Esophagus muscularis mucosa (tissue), 4 donors: ENCODE data around the gene SMPD3. TPM values are rescaled to one million over a fixed set of nuclear protein-coding genes. Genes with fewer than 3 reads are reported as not detected.

Experiments
- DNase-seq: peaks from one replicate; pipeline ENCODE4 v3.0.0-alpha.2; 2017; ENCODE audit errors: extremely low spot score
- H3K27ac ChIP-seq, 4 donors: fragments of 200-600 bp; sonication (generic); replicated peaks in 1 of 4; 1 replicate in 3 of 4; 2 replicates in 1 of 4; pipeline ENCODE4 v1.5.1; 2016 to 2019; ENCODE audit warnings: mild to moderate bottlenecking in 1 of 4
- H3K27me3 ChIP-seq, 4 donors: fragments of 200-600 bp; sonication (generic); one replicate each; pipeline versions ENCODE4 v1.5.1 to v1.6.0; 2016 to 2019
- H3K36me3 ChIP-seq, 4 donors: fragments of 200-600 bp; sonication (generic); one replicate each; pipeline ENCODE4 v1.5.1; 2016 to 2019
- H3K4me1 ChIP-seq, 4 donors: fragments of 200-600 bp; sonication (generic); one replicate each; pipeline ENCODE4 v1.5.1; 2016 to 2019
- H3K4me3 ChIP-seq, 4 donors: fragments of 200-600 bp; sonication (generic); 1 replicate in 2 of 4; 2 replicates in 2 of 4; pipeline ENCODE4 v1.5.1; 2016 to 2019; ENCODE audit warnings: mild to moderate bottlenecking in 4 of 4, moderate library complexity in 1 of 4
- H3K9me3 ChIP-seq, 4 donors: fragments of 200-600 bp; sonication (generic); 1 replicate in 3 of 4; 2 replicates in 1 of 4; pipeline ENCODE4 v1.5.1; 2016 to 2019
- EP300 ChIP-seq: sonication (generic); formaldehyde crosslinking; IDR thresholded peaks from one replicate; pipeline ENCODE4 v1.6.1; 2017; ENCODE audit warnings: antibody characterized with exemption
- POLR2A ChIP-seq: fragments of 450-650 bp; IDR thresholded peaks from one replicate; pipeline ENCODE4 v1.6.1; 2017; ENCODE audit warnings: antibody characterized with exemption, moderate library complexity, mild to moderate bottlenecking, low read depth
- POLR2AphosphoS5 ChIP-seq, 2 donors: sonication (generic); formaldehyde crosslinking; IDR thresholded peaks; one replicate each; pipeline ENCODE4 v1.6.1; 2017; ENCODE audit warnings: antibody characterized with exemption in 2 of 2
- WGBS: methylation state at CpG from one replicate; pipeline ENCODE4 v1.1.5; 2018; 5-methylcytosine and 5-hydroxymethylcytosine counted together
- intact Hi-C: fragments of 100-400 bp; cut with DNase I; formaldehyde crosslinking; loops from one replicate; pipeline ENCODE4 v1.15.1; 2023
- total RNA-seq, 4 donors: library from RNA; depleted of rRNA; stranded (reverse); fragments of >200 nt; gene quantifications; one replicate each; pipeline versions ENCODE4 v1.1.0 to v1.2.1, GENCODE V29; 2016
- TF ChIP-seq, protein P1 (sequence below), 3 experiments: fragments of 200-600 bp in 2 of 3; fragments of 450-650 bp in 1 of 3; sonication (generic) in 2 of 3; IDR thresholded peaks; one replicate each; pipeline ENCODE4 v1.5.1; 2017 to 2019; ENCODE audit warnings: antibody characterized with exemption in 3 of 3, mild to moderate bottlenecking in 2 of 3, moderate library complexity in 1 of 3

SMPD3 gene
- total RNA-seq, 4 donors from 2014 or later = 0.32 to 0.92 (median 0.54) TPM

DNA sequence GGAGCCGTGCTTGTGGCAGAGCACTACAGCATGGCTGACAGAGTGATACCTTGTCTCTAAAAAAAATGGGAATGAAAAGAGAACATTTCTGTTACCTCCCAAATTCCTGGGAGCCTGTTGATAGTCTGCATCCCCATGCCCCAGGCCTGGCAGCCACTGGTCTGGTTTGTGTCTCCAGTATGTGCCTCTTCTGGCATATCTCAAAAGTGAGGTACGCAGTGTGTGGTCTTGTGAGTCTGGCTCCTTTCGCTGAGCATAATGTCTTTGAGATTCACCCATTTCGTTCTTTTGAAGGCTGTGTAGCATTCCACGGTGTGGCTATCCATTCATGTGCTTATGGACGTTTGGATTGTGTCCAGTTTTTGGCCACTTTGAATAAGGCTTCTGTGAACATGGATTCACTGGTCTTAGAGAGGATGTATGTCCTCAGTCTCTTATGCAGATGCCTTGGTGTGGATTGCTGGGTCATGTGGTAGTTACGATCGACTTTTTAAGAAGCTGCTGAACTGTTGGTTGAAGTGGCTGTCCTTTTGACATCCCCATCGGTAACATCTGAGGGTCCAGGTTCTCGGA is 98.4 kb downstream of the SMPD3 start:
- no peaks in the 10 kb centered on the region for H3K9me3 ChIP-seq
- H3K27ac ChIP-seq = no peak overlapping the region
- no peaks in the 10 kb centered on the region for H3K4me1 ChIP-seq
- H3K27me3 ChIP-seq = no peaks in the 10 kb centered on the region
- no peak for DNase-seq
- intact Hi-C loops = no loop called here
- H3K4me3 ChIP-seq = no peak overlapping the region
- TF ChIP-seq POLR2A (no peak), EP300 (no peak), POLR2AphosphoS5 (IDR thresholded peaks at IDR 0.05) (no peak)
- TF ChIP-seq, protein P1, sequence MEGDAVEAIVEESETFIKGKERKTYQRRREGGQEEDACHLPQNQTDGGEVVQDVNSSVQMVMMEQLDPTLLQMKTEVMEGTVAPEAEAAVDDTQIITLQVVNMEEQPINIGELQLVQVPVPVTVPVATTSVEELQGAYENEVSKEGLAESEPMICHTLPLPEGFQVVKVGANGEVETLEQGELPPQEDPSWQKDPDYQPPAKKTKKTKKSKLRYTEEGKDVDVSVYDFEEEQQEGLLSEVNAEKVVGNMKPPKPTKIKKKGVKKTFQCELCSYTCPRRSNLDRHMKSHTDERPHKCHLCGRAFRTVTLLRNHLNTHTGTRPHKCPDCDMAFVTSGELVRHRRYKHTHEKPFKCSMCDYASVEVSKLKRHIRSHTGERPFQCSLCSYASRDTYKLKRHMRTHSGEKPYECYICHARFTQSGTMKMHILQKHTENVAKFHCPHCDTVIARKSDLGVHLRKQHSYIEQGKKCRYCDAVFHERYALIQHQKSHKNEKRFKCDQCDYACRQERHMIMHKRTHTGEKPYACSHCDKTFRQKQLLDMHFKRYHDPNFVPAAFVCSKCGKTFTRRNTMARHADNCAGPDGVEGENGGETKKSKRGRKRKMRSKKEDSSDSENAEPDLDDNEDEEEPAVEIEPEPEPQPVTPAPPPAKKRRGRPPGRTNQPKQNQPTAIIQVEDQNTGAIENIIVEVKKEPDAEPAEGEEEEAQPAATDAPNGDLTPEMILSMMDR (IDR thresholded peaks at IDR 0.05) = no peak
- H3K36me3 ChIP-seq = peaks cover 70 to 100% (median 96%) of the 10 kb centered on the region in 4 donors
- WGBS = 94% methylated on average over 10 of the region's 10 CpGs

DNA sequence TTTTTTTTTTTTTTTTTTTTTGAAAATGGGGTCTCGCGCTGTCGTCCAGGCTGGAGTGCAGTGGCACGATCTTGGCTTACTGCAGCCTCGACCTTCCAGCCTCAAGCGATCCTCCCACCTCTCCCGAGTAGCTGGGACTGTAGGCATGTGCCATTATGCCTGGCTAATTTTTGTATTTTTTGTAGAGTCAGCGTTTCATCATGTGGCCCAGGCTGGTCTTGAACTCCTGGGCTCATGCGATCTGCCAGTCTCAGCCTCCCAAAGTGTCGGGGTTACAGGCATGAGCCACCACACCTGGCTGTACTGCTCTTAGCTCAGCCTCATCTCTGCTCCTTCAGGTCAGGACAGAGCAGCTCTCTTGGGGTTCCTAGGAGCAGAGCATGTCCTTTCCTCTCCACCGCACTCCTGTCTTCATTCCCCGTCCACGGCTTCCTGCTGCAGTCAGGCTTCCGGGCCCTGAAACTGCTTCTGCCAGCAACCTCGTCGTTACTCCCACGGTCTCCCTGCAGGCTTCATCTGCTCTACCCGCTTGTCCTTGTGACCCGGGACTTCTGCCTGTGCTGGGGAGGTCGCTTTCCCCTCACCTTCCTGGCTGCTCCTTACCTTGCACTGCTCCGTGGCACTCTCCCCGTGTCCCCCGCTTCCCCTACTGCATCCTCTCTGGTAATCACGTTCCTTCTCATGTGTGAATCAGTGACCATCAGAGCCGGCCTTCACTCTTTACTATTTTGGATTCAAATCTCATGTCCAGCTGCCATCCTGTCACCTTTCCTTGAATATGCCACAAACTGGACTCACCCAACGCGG is 99.5 kb downstream of the SMPD3 start:
- H3K36me3 ChIP-seq = peaks cover 61 to 95% (median 89%) of the 10 kb centered on the region in 4 donors
- no peaks in the 10 kb centered on the region for H3K9me3 ChIP-seq
- 91% methylated on average over 27 of the region's 27 CpGs for WGBS
- H3K27me3 ChIP-seq = no peaks in the 10 kb centered on the region
- H3K4me1 ChIP-seq = no peaks in the 10 kb centered on the region
- H3K27ac ChIP-seq = no peak overlapping the region
- no peak for TF ChIP-seq POLR2A
- DNase-seq = no peak
- no peak overlapping the region for H3K4me3 ChIP-seq
- intact Hi-C loops = no loop called here

DNA sequence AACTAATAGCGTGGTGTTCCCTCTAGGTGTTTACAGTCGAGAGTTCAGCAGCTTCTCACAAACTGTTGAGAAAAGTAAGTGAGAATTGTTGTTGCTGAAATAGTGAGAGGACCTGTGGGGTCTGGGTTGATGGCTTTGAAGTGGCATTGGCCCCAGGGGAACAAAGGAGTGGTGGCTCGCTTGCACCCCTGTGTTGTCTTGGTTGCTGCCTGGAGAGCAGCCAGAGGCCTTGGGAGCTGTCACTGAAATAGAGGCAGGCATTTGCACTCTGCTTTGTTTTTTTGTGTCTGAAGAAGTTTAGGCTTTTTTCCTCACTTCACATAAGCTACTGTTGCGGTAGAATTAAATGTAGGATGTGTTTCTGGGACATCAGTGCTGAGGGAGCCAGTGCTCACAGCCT is 100.7 kb downstream of the SMPD3 start:
- peaks cover 50 to 95% (median 88%) of the 10 kb centered on the region in 4 donors for H3K36me3 ChIP-seq
- intact Hi-C loops = no loop called here

DNA sequence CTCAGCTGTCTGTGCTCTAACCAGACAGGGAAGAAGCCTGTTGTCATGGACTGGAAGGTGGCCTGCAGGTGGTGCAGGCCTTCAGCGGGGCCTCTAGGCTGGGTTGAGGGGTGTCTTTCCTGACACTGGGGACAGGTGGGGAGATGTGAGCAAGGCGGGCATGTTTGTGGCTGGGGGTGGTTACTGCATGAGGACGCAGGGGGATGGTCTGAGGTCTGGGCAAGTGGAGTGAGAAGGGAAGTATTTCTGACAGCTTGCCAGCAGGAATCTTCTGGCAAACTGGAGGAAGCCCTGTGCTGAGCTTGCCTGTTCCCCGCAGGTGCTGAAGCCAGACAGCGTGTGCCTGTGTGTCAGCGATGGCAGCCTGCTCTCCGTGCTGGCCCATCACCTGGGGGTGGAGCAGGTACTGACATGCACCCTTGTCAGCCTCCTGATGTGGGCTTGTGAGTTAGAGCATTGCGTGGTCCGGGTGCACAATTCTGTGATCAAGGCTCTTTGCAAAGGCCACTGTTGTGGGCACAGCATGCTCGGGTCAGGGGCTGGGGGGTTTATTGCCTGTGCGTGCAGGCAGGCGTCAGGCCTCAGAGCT is 101.3 kb downstream of the SMPD3 start:
- no peak for DNase-seq
- WGBS = 86% methylated on average over 12 of the region's 12 CpGs

More for the DNA sequence above, 100.7 kb downstream of the SMPD3 start:
- Histone ChIP-seq H3K9me3 (no peaks in the 10 kb centered on the region), H3K27ac (no peak overlapping the region), H3K4me3 (no peak overlapping the region), H3K4me1 (no peaks in the 10 kb centered on the region), H3K27me3 (no peaks in the 10 kb centered on the region)
- no peak for TF ChIP-seq EP300
- no peak for TF ChIP-seq POLR2AphosphoS5 (IDR thresholded peaks at IDR 0.05)
- TF ChIP-seq, protein P1 (IDR thresholded peaks at IDR 0.05) = no peak
- no peak for TF ChIP-seq POLR2A
- WGBS = 78% methylated on average over 4 of the region's 4 CpGs
- DNase-seq = no peak

More for the DNA sequence above, 101.3 kb downstream of the SMPD3 start:
- no peaks in the 10 kb centered on the region for H3K9me3 ChIP-seq
- intact Hi-C loops = no loop called here
- peaks cover 50 to 95% (median 88%) of the 10 kb centered on the region in 4 donors for H3K36me3 ChIP-seq
- no peaks in the 10 kb centered on the region for H3K27me3 ChIP-seq
- H3K4me1 ChIP-seq = no peaks in the 10 kb centered on the region
- H3K27ac ChIP-seq = no peak overlapping the region
- no peak overlapping the region for H3K4me3 ChIP-seq
- TF ChIP-seq POLR2AphosphoS5 (IDR thresholded peaks at IDR 0.05) = no peak
- TF ChIP-seq POLR2A = no peak
- TF ChIP-seq, protein P1 (IDR thresholded peaks at IDR 0.05) = no peak
- no peak for TF ChIP-seq EP300
